NCI-H1694 (cell line): ENCODE results near the gene CUX1.
"Not testable (repeated sequence)": the region's sequence is repeated elsewhere in the genome, so short reads cannot be mapped to it uniquely, and the experiment has no call there.

Experiments used
- DNase-seq: peaks from one replicate; lab custom pipeline; 2025; lab: John Stamatoyannopoulos, UW

CUX1 gene

DNA sequence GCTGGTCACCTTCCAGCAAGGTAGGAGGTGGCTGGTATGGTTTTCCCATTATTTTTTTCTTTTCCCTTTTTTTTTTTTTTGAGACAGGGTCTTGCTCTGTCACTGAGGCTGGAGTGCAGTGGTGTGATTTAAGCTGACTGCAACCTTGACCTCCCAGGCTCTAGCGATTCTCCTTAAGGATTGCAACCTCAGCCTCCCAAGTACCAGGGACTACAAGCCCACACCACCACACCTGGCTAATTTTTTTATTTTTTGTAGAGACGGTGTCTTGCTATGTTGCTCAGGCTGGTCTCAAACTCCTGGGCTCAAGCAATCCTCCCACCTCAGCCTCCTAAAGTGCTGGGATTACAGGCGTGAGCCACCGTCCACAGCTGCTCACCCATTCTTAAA, 24.7 kb upstream of the CUX1 start:
- DNase-seq, result not testable (repeated sequence)

DNA sequence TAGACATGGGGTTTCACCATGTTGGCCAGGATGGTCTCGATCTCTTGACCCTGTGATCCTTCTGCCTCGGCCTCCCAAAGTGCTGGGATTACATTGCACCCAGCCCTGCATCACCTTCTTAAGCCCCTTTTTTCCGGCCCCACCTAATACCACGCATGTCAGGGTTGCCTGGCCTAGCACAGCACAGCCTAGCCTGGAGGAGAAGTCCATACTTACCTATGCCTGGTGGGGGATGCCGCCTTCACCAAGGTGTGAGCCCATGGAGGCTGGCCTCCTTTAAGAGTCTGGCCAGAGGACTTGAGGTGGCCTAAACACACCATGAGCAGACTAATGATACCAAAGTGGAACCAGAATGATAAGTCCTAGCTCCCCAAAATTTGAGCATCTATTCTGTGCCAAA, 22.0 kb upstream of the CUX1 start:
- DNase-seq, result no peak

DNA sequence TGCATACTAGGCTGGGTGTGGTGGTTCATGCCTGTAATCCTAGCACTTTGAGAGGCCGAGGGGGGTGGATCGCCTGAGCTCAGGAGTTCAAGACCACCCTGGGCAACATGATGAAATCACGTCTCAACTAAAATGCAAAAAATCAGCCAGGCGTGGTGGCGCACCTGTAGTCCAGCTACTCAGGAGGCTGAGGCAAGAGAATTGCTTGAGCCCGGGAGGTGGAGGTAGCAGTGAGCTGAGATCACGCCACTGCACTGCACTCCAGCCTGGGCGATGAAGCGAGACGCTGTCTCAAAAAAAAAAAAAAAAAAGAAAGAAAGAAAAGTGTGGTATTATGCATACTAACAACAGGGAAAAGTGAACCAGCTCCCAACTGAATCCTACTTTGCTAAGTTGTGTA, 19.3 kb upstream of the CUX1 start:
- not testable (repeated sequence) for DNase-seq

DNA sequence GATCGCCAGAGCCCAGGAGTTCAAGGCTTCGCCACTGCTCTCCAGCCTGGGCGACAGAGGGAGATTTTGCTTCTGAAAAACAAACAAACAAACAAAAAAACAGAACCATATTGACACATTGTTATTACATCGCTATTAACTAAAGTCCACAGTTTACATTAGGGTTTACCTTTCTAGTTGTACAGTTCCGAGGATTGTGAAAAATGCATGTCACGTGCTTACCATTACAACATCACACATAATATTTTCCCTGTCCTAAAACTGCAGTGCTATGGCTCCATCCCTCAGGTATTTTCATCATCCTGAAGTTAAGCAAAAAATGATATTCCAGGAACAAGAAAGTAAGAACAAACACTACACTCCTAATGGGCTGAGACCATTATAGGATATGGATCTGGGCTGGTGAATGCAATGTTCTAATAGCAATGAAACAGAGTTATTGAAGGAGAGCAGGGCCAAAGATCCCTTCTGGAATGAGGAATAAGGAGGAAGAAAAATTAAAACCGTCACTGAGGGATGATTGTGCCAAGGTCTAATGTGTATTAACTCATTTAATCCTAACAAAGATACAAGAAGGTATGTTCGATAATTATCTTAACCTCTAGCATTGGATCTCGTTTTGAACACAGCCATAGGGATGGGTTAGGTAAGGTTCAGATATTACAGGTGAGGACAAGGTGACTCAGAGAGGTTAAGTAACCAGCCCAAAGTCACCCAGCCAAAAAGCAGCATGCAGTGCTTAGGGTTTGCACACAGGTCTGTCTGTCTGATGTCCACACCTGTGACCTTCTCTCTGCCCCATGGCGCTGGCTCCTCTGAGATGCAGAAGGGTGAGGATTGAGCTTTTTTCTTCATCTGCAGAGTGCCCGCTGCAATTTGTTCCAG, 14.0 kb upstream of the CUX1 start:
- no peak for DNase-seq

GRCh38 chr7:101804088-101804963, 13.1 kb upstream of the CUX1 start:
- DNase-seq, result no peak

DNA sequence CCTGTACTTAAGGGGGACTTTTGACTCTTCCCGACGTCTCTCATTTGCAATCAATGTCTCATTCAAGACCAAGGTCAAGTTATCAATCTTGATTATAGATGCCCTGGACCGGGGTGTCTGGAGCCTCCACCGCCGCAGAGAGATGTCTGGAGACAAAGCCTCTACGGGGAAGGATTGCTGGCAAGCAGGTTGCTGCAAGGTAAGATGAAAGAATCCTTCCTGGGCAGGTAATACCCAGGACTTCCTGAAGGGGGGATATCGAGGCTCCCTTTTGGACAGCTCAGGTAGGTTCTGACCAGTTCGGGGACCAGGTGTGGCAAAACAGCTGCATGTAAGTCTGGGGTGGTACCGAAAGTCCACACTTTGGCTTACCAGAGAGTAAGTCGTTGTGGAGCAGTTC, 12.5 kb upstream of the CUX1 start:
- no peak for DNase-seq

DNA sequence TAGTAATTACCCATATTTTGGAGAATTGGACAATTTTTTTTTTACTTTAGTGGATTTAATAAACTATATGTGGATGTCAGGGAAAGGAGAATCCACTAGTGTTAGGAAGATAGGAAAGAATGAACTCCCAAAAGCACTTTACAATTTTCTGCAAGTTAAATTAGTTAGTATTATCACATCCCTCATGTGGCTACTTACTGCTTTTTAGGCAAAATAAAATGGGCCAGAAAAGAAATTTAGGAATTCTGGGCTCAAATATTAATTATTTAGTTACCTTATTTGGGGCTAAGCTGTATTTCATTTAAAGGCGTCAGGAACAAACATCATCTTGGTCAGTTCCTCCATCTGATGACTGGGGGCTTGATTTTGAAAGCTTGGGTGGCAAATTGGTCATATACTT, 4.8 kb upstream of the CUX1 start:
- DNase-seq, result no peak

GRCh38 chr7:101813402-101814019, 3.9 kb upstream of the CUX1 start:
- DNase-seq, result no peak

- peak; percentile 30 for DNase-seq
These were observed 3.1 kb upstream of the CUX1 start for GRCh38 chr7:101814081-101814990.

DNA sequence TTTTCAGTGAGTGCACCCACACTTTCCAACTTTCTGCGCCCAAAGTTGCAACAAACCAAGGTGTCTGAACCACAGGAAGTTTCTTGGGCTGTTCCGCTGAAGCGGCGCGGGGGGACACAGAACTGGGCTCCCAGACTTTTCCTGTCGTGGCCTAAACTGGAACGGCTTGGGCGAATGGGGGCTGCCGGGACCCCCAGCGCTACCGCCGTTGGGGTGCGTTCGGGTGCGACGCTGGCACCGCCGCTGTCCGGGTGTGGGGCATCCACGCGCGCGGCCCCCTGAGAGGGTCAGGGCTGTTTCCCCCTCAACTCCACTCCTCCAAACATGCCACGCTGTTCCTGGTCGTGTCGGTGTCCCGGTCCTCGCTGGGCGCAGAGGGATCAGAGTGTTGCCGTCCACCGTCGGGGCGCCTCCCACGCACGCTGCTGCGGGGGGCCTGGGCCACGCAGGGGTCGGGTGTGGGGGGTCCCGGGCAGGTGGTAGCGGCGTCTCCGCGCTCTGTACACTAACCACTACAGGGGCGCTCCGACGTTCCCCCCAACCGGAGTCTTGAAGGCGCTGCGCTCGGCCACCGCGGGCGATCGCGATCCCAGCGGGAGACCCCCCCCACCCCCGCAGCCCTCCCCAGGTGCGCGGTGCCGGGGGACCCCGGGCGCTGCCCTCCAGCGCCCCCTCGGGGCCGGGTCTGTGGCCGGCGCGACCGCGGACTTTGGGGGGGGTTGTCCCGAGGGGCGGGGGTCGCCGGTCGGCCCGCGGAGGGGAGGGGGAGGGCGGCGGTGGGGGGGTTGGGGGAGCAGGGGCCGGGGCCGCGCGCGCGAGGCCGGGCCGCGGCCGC, 2.2 kb upstream of the CUX1 start:
- DNase-seq, result no peak

- peak; percentile 17 for DNase-seq
These were observed 1.4 kb upstream of the CUX1 start for GRCh38 chr7:101815826-101816594.

DNA sequence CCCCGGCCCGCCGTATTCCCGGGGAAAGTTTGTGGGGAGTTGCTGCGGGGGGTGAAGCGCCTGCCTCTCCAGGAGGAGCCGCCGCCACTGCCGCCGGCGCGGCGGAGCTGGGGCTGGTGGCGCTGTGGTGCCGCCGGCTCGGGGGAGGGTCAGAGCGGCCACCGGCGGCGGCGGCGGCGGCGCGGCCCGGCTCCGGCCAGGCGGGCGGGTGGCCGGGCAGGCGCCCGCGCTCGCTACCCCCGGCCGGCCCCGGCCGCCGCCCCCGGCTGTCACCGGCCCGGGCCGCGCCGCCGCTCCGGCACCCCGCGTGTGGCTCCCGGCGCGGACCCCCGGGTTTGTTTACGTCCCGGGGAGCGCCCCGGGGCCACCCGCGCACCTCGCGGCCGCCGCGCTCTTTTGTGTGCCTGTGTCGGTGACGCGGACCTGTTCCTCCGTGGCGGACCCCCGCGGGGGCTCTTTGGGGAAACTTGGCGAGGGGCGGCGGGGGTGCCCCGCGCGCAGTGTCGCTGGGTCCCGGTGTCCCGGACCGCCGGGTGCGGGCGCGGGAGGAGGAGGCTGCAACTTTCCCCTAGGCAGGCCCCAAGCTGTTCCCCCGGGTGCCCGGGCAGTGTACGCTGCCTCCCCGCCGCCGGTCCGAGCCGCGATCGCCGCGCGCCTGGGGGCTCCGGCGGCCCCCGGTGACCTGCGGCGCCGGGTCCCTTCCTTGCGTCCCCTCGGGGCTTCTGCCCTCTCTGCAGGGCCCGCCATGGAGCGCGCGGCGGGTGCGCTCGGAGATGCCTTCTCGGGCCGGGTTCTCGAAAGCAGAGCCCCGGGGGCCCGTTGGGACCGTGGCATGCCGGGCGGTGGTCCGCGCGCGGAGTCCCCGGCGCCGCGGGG, 593 bp upstream of the CUX1 start:
- no peak for DNase-seq

- no peak for DNase-seq
These were observed 1.1 kb downstream of the CUX1 start for GRCh38 chr7:101818287-101819071.

GRCh38 chr7:101819183-101819582, 1.8 kb downstream of the CUX1 start:
- DNase-seq, result no peak

DNA sequence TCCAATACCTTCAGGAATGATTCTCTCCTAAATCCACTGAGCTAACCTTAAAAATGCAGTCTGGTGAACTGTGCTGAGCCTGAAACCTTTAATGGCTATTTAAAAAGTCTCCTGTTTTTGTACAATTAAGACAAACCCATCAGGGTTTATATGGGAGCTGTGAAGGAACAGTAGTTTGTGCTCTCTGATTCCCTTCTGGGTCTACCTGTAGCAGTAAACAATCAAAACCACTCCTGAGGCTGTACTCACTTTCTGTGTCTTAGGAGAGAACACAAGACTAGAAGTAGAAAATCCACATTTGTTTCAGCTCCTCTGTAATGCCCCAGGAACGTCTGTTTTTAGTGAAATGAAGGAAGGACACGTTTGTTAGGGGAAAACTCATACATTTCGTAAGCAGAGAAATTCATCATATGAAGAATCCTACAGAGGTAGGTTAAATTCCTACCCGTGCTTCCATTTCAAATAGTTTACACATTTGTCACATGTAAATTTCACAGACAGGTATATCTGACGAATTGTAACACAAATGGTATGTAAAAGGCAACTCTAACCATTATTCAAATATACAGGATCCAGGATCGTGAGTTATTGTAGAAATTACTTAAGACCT, 2.6 kb downstream of the CUX1 start:
- DNase-seq, result no peak

GRCh38 chr7:101820703-101821102, 3.3 kb downstream of the CUX1 start:
- no peak for DNase-seq

GRCh38 chr7:101822632-101823031, 5.2 kb downstream of the CUX1 start:
- DNase-seq, result not testable (repeated sequence)

DNA sequence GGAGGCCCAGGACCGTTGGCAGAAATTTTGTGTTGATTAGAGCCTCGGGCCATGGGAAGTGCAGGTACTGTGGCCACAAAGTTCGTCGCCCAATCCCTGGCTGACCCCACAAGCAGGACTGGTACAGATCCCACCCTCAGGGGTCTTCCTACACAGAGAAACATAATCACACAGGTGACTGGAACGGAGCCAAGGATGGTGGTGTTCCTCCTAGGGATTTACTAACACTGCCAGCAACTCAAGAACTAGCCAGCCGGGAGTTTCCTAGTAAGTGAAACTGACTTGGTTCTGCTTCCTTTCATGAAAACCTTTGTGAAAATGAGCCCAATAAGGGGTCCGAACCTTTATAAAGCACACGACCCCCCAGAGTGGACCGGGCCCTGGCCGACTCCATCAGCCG, 5.7 kb downstream of the CUX1 start:
- DNase-seq, result no peak
